Measurements from ENCODE around the gene MUC13.

GRCh38 chr3:124926426-124927101 lies 8.0 kb downstream of the MUC13 start:
- TF ChIP-seq CTCF (IDR thresholded peaks at IDR 0.05), result no peak
- TF ChIP-seq POLR2AphosphoS5 (IDR thresholded peaks at IDR 0.05), result no peak
